ENCODE data around the gene STXBP6. TPM values are rescaled to one million over a fixed set of nuclear protein-coding genes. Genes with fewer than 3 reads are reported as not detected.

Gene STXBP6
- polyA plus RNA-seq, 4 donors: 6.8 to 9.0 (median 8.7) TPM

- no peak for DNase-seq (ENCODE audit: low read depth in 4 of 4, low spot score in 2 of 4)
Measured at GRCh38 chr14:24868389-24868788, 181.6 kb downstream of the STXBP6 start.

- DNase-seq (ENCODE audit: low read depth in 4 of 4, low spot score in 2 of 4): no peak
Measured at GRCh38 chr14:24866067-24866639, 183.8 kb downstream of the STXBP6 start.

DNA sequence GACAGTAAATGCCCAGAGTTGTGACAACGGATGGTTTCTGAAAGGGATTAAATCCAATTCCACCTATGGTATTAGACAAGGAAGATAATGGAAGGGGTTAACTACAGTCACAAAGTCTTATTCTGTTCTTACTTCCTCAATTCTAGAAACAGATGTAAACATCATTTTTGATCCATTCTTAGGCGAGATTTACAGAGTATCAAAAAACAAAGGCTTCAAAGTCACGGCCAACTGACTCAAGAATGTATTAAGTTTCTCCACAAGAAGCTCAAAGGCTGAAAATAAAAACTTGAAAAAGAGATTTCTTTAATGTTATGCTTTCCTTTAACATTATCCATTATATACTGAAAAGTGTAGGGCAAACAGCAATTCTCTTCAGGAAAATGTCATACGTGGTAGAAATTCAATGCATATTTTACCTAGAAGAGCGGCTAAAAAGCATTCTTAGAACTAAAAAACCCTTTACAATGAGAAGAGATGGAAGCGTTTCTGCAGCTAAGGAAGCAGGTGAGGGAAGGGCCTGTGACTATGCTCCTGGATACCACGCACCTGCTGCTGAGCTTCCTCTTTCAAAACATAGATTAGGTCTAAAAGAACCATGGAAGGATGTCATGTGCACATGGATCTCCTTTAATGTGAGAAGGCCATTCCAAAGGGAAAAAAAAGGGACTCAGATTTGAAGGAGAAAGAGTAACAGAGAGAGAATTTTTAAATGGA is 185.8 kb downstream of the STXBP6 start:
- DNase-seq (ENCODE audit: low read depth in 4 of 4, low spot score in 2 of 4): peak in 1 of 4 donors; percentile 11

GRCh38 chr14:24861083-24861630 is 188.8 kb downstream of the STXBP6 start:
- DNase-seq (ENCODE audit: low read depth in 4 of 4, low spot score in 2 of 4): no peak

DNA sequence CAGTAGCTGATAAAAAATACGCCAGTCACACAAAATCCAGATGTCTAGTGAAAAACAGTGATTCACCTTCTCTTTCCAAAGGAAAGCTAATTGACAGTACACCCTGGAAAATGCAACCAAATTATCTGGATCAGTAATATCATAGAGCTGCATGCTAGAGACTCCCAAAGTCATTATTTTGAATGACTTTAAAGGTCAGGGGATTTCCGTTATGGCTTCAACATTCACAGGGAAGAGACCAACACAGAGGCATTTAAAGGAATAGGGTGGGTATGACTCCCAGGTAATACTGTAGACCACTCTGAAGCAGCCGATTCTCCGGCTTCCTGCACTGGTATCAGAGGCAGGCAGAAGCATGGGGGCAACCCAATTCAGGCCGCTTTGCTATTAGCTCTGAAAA is 190.4 kb downstream of the STXBP6 start:
- DNase-seq (ENCODE audit: low read depth in 4 of 4, low spot score in 2 of 4): no peak

GRCh38 chr14:24858684-24859083 is 191.3 kb downstream of the STXBP6 start:
- no peak for DNase-seq (ENCODE audit: low read depth in 4 of 4, low spot score in 2 of 4)

- DNase-seq (ENCODE audit: low read depth in 4 of 4, low spot score in 2 of 4): no peak
Measured at GRCh38 chr14:24858052-24858451, 191.9 kb downstream of the STXBP6 start.

DNA sequence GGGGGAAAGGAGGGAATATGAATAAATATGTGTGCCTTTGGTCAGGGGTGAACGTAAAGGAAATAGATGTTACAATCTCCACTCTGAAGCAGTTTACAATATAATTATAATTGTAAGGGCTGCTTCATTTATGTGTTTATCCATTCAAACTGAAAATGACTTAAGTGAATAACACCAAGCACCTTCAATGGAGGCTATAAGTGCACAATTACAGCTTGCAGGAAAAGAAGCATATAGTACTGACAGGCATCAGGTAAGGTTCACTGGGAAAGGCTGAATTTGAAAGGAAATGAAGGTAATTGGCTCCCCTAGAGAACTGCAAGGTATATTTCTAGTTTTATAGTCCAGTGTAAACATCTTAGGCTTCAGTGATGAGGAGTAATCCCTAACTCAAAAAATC is 192.7 kb downstream of the STXBP6 start:
- DNase-seq (ENCODE audit: low read depth in 4 of 4, low spot score in 2 of 4): no peak

GRCh38 chr14:24853446-24853845 is 196.5 kb downstream of the STXBP6 start:
- DNase-seq (ENCODE audit: low read depth in 4 of 4, low spot score in 2 of 4): no peak

DNA sequence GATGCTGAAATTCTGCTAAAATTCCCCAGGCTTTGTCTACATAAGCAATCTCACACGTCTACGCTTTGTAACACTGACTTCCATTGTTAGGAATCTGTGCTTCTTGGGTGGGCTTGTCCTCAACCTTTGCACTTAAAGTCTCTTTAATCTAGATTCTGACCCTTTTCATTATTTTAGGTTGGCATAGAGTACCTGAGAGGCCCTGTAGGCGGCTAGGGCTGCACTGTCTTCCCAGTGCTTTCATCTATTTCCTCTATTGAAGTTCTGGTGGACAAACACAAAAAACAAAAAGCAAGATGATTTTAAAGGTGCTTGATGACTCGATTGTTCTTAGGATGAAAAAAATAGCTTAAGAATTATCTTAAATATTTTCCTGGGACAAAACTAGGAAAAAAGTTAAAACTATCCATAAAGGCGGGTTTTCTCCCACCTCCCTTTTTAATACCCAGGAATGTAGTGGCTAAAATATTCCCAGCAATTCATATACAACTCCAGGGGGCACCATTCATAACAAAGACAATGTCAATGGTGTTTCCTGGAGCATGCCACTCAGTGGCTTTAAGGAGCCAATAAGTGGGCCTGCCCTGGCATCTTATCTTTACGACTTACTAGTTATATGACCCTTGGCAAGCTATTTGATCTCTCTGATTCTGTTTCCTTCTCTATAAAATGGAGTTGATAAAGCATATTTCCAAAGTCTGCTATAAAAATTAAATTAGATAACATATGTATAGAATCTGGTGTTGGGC is 197.5 kb downstream of the STXBP6 start:
- no peak for DNase-seq (ENCODE audit: low read depth in 4 of 4, low spot score in 2 of 4)

DNA sequence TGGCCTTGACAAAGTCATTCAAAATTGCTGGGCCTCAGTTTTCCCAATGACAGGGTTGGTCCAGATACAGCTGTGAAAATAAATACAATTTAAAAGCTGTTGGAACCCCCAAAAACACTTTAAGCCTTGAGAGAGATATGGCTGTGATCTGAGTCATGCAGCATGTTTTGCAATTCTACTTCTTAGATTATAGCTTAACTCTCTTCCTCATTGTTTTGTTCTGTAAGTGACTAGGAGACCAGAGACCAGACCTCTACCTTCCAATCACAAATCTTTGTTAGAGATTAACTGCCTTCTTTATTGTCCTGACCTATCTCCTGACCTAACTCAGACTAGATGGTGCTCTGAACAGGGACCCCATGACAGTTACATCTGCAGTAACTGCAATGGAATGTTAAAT is 198.1 kb downstream of the STXBP6 start:
- DNase-seq (ENCODE audit: low read depth in 4 of 4, low spot score in 2 of 4): no peak

DNA sequence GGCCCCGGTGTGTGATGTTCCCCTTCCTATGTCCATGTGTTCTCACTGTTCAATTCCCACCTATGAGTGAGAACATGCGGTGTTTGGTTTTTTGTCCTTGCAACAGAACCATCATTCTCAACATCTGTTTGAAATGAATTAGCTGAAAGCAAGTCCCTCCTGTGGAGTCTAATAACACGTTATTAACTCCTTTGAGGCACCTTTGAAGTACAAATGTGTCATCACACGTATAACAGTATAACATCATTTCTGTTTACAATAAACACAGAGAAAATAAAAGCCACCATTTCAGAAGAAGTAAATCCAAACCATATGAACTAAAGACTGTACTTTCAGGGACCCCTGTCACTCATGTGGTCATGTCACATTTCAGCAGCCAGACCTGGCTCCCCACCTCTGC is 198.5 kb downstream of the STXBP6 start:
- DNase-seq (ENCODE audit: low read depth in 4 of 4, low spot score in 2 of 4): no peak

DNA sequence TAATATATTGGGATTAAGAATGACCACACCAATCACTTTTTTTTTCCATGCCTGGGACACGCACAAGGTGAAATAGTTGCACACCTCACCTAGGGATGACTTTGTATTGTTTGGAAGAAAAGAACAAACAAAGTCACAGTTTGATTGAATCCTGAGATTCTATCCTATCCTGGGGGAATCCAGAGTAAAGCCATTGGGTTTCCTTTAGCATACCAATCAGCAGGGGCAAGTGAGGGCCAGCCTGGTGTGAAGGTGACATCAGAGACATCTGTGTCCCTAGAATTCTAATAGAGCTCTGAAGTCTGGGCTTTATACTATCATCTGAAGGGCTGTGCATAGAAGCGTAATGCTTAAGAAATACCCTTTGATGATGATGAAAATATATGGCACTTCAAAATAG is 199.9 kb downstream of the STXBP6 start:
- DNase-seq (ENCODE audit: low read depth in 4 of 4, low spot score in 2 of 4): no peak

DNA sequence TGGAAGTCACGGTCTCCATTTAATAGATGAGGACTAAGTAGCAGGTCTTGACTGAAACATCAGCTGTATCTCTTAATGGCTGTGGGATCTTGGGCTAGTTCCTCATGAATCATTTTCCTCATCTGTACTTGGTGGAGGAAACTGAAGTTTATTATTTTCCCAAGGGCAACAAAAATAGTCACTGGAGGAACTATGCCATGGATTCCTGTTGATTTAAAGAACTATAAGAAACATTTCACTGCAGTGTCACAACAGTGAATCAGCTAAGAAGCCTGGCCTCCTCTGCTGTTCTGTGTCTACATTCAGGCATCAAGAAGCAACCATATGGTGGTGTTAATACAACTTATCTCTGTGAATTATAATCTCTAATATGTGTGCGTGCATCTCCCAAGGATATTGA is 200.5 kb downstream of the STXBP6 start:
- DNase-seq (ENCODE audit: low read depth in 4 of 4, low spot score in 2 of 4): no peak

- DNase-seq (ENCODE audit: low read depth in 4 of 4, low spot score in 2 of 4): no peak
Measured at GRCh38 chr14:24848102-24848790, 201.7 kb downstream of the STXBP6 start.

DNA sequence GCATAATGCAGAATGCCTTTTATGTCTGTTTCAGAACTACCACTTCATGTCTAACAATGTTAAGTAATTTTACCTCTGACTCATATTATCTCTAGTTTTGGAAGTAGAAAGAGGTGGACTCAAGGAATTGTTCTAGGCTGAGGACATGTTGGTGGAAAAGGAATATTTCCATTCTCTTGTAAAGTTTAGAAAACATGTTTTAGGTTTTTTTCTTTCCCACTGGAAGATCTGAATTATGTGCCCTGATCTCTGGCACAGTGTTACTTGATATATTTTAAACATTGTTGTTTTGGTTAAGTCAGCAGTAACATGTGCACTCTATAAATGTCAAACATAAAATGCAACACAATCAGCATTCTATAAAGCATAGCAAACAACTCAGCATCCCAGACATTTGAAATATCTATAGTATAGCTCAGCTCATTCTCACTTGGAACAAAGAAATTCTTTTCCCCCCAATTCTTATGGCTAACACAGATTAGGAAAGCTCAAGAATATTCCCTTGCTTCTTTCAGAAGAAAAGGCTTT is 202.3 kb downstream of the STXBP6 start:
- no peak for DNase-seq (ENCODE audit: low read depth in 4 of 4, low spot score in 2 of 4)

DNA sequence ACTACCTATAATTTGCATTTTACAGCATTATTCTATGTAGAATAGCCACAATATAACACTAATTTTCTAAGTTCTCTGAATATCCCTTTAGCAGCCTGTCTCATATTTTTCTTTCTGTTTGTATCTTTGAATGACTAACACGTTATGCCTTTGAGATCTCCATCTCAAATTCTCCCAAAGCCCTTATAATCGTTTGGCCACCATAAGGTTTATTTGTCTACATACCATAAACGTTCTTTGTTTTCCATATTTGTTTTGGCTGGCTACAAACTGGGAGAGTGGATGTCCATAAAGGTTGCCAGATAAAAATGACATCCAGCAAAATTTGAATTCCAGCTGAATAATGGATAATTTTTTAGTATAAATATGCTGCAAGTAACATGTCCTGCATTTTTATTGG is 203.7 kb downstream of the STXBP6 start:
- no peak for DNase-seq (ENCODE audit: low read depth in 4 of 4, low spot score in 2 of 4)

DNA sequence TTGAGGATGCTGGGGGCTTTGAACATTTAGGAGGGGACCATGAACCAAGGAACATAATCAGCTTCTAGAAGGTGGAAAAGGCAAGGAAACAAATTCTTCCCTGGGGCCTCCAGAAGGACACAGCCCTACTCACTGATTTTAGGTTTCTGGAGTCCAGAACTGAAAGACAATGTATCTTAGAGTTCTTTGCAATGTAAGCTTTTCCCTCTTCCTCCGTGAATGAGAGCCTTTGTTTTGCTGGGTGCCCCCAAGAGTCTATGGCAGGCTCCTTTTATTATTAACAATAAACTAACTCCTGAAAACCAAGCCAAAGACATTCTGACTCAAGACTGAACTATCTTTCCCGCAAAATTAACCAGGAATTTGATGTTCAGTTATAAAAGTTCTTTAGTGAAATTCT is 204.1 kb downstream of the STXBP6 start:
- DNase-seq (ENCODE audit: low read depth in 4 of 4, low spot score in 2 of 4): no peak

- DNase-seq (ENCODE audit: low read depth in 4 of 4, low spot score in 2 of 4): no peak
Measured at GRCh38 chr14:24844011-24844410, 205.9 kb downstream of the STXBP6 start.

DNA sequence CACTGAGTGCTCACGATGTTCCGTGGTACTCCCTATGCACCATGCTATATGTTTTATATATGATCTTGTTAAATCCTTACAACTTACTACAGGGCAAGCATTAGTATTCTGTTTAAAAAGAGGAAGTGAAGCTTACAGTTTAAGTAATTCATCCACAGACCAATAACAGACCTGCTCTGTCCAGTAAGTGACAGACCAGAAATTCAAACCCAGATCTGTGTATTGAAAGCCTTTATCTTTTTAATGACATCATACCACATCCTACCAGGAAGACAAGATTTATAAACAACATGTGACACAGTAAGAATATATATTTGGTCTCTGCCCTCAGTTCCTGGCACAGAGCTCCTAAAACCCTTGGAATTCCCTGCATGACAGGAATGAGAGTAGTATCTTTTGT is 206.5 kb downstream of the STXBP6 start:
- DNase-seq (ENCODE audit: low read depth in 4 of 4, low spot score in 2 of 4): no peak
